ENCODE data around the gene C19orf53.

Gene C19orf53

DNA sequence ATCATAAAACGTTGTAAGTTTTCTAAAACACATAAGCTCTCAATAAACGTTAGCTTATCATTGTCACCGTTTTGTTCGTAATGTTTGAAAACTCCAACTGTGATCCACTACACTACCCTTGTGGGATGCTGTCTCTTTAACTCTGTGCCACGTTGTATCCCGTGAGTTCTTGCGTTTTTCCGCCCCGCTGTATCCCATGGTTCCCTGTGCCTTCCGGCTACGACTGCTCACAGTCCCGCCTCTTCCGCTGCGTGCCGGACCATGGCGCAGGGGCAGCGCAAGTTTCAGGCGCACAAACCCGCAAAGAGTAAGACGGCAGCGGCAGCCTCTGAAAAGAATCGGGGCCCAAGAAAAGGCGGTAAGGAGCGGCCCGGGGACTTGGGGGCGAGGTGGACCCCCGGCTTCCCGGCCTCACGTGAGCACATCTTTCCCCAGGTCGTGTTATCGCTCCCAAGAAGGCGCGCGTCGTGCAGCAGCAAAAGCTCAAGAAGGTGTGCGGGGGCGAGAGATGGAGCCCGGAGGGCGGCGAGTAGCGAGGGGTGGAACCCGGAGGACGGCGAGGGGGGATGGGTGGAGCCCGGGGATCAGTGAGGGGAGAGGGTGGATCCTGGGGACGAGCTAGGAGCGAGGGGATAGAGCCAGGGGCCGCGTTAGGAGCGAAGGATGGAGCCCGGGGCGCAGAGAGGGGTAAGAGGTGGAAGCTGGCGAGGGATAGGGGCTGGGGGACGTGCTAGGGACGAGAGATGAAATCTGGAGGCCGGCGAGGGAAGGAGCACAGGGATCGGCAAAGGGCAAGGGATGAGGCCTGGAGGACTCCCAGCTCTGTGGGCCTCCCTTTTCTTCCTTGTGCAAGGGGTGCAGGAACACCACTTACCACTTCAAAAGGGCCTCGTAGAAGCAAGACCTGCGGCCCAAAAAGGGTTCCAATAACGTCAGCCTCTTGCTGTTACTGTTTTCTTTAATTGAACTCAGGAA is at the start of gene C19orf53:
Gene C19orf53, plus strand, starts transcription at position 240 of the 975 bp plus-strand sequence. Its CDS starts 22 bp downstream, at position 262.
- Histone ChIP-seq H3K36me3 (ENCODE audit: insufficient read depth, low read length) (peaks cover 13% of the 10 kb centered on the region; the same call in 1 of the 2 replicates), H3K9ac (ENCODE audit: low read depth, low read length) (peak within 1 kb of the TSS; percentile 97), H3K4me1 (ENCODE audit: insufficient read depth, low read length) (no peaks in the 10 kb centered on the region), H3K9me3 (ENCODE audit: control insufficient read depth, insufficient read depth, low read length) (no peaks in the 10 kb centered on the region)

DNA sequence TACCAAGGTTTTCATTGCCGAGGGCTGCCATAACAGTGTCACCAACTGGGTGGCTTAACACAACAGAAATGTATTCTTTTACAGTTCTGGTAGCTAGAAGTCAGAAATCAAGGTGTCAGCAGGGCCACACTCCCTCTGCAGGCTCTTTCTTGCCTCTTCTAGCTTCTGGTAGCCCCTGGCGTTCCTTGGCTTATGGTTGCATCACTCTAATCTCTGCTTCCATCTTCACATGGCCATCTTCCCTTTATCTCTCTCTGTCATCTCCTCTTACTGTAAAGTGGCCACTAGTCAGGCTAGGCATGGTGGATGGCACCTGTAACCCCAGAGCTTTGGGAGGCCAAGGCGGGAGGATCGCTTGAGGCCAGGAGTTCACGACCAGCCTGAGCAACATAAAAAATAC is 47.9 kb upstream of the C19orf53 start:
- Histone ChIP-seq H3K4me1 (ENCODE audit: insufficient read depth, low read length) (peaks cover 8% of the 10 kb centered on the region; the same call in 1 of the 2 replicates), H3K9ac (ENCODE audit: low read depth, low read length) (no peak overlapping the region), H3K9me3 (ENCODE audit: control insufficient read depth, insufficient read depth, low read length) (no peaks in the 10 kb centered on the region), H3K36me3 (ENCODE audit: insufficient read depth, low read length) (no peaks in the 10 kb centered on the region)

DNA sequence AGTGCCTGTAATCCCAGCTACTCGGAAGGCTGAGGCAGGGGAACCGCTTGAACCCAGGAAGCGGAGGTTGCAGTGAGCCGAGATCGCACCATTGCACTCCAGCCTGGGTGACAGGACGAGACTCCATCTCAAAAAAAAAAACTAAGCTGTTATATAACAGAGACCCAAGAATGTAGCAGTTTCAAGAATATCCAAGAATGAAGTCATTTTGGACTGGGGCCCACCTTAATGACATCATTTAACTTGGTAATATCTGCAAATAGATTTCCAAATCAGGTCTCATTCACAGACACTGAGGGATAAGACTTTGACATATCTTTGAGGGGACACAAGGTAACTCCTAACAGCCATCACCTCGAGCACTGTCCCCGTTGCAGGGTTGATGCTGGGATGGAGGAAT is 46.5 kb upstream of the C19orf53 start:
- Histone ChIP-seq H3K36me3 (ENCODE audit: insufficient read depth, low read length) (no peaks in the 10 kb centered on the region), H3K9ac (ENCODE audit: low read depth, low read length) (no peak overlapping the region), H3K9me3 (ENCODE audit: control insufficient read depth, insufficient read depth, low read length) (no peaks in the 10 kb centered on the region), H3K4me1 (ENCODE audit: insufficient read depth, low read length) (peaks cover 8% of the 10 kb centered on the region; the same call in 1 of the 2 replicates)

DNA sequence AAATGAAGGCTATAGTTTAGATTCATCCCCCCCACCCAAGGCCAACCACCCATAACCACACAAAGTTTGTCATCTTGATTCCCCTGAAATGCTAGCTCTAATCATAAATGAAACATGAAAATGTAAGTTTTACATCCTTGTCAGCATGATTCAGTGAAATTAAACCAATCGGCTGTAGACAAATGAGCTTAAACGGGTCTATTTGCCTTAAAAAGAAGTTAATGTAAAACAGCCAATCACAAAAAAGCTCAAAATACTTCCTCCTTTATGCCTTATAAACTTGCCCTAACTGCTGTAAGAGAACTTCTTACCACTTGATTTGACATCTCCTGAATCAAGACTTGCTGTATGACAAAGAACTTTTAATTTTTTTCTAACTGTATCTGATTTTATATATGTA is 44.4 kb upstream of the C19orf53 start:
- H3K36me3 ChIP-seq (ENCODE audit: insufficient read depth, low read length), result no peaks in the 10 kb centered on the region
- H3K9ac ChIP-seq (ENCODE audit: low read depth, low read length), result no peak overlapping the region
- H3K4me1 ChIP-seq (ENCODE audit: insufficient read depth, low read length), result peaks cover 8% of the 10 kb centered on the region; the same call in 1 of the 2 replicates
- H3K9me3 ChIP-seq (ENCODE audit: control insufficient read depth, insufficient read depth, low read length), result no peaks in the 10 kb centered on the region

DNA sequence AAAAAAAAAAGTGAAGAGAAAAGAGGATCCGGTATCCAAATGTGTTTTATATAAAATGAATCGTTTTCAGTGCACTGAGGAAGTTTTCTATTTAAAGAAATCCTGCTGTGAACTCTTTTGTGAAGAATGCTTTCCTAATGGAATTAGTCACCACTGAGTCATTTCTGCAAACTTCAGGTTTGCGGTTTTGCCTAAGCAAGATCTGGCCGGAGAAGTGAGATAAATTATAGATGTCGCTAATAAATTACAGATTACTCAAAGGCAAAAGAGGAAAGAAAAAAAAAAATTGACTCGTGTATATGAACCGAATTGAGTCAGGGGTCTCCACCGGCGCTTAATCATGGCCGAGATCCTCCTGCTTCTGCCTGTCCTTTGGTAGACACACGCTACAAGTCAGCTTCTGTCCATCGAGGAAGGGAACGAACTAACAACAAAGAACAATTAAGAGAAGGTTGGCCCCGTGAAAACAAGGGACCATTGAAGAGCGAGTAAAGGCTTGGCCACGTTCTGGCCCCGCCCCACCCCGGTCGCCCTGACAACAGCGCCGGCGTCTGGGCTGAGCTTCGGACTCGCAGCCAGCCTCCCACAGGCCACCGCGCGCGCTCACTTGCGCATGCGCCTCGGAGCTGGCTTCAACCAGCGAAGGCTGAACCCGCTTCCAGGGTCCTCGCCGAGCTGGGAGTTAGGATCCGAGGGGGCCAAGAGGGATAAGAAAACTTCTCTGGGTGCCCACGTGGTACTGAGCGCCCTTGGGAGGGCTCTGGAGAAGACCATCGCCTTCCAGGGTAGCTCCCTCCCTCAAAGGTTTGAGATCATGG is 42.9 kb upstream of the C19orf53 start:
- H3K9ac ChIP-seq (ENCODE audit: low read depth, low read length), result peak overlapping the region; percentile 92
- H3K36me3 ChIP-seq (ENCODE audit: insufficient read depth, low read length), result no peaks in the 10 kb centered on the region
- no peaks in the 10 kb centered on the region for H3K9me3 ChIP-seq (ENCODE audit: control insufficient read depth, insufficient read depth, low read length)
- H3K4me1 ChIP-seq (ENCODE audit: insufficient read depth, low read length), result peaks cover 8% of the 10 kb centered on the region; the same call in 1 of the 2 replicates

DNA sequence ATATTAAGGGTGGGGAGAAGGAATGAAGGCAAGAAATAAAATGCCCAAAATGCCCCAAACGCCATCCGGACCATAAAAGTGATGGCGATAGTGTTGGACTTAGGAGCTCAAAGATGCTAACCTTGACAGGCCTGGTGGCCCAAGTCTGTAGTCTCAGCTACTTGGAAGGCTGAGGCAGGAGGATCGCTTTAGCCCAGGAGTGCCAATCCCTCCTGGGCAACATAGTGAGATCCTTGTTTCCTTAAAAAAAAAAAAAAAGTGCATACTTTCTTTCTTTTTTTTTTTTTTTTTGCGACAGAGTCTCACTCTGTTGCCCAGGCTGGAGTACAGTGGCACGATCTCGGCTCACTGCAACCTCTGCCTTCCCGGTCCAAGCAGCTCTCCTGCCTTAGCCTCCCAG is 41.9 kb upstream of the C19orf53 start:
- Histone ChIP-seq H3K36me3 (ENCODE audit: insufficient read depth, low read length) (no peaks in the 10 kb centered on the region), H3K9me3 (ENCODE audit: control insufficient read depth, insufficient read depth, low read length) (no peaks in the 10 kb centered on the region), H3K9ac (ENCODE audit: low read depth, low read length) (peak overlapping the region; percentile 92; the same call in 1 of the 2 replicates), H3K4me1 (ENCODE audit: insufficient read depth, low read length) (peaks cover 8% of the 10 kb centered on the region; the same call in 1 of the 2 replicates)

DNA sequence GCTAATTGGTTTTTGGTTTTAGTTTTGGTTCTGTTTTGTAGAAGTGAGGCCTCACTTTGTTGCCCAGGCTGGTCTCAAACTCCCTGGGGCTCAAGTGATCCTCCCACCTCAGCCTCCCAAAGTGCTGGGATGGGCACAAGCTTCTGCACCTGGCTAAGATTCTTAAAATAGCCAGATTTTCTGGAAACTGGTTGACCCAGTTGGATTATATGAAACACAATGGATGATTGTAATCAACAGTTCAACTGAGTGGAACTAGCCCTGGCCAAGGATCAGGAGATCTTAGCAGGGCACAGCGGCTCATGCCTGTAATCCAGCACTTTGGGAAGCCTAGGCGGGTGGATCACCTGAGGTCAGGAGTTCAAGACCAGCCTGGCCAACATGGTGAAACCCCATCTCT is 39.5 kb upstream of the C19orf53 start:
- Histone ChIP-seq H3K9ac (ENCODE audit: low read depth, low read length) (no peak overlapping the region), H3K9me3 (ENCODE audit: control insufficient read depth, insufficient read depth, low read length) (no peaks in the 10 kb centered on the region), H3K4me1 (ENCODE audit: insufficient read depth, low read length) (peaks cover 4% of the 10 kb centered on the region; the same call in 1 of the 2 replicates), H3K36me3 (ENCODE audit: insufficient read depth, low read length) (no peaks in the 10 kb centered on the region)

DNA sequence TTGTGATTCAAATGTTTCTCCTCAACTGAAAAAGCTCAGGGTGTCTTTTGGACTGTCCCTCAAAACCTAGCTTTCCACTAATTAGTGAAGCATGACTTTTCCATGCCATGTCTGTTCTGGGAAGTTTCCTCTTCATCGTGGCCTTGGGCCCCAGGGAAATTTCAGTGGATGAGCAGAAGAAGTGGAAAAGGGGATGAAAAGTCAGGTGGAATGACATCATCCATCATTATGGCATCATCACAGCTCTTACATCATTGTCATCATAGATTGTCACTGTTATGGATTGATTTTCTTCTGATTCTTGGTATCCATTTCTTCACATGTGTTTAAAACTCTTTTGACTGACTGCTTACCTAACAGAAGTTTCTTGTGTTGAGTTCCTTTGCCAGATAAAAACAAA is 36.2 kb upstream of the C19orf53 start:
- Histone ChIP-seq H3K4me1 (ENCODE audit: insufficient read depth, low read length) (no peaks in the 10 kb centered on the region), H3K9ac (ENCODE audit: low read depth, low read length) (no peak overlapping the region), H3K9me3 (ENCODE audit: control insufficient read depth, insufficient read depth, low read length) (no peaks in the 10 kb centered on the region), H3K36me3 (ENCODE audit: insufficient read depth, low read length) (no peaks in the 10 kb centered on the region)

DNA sequence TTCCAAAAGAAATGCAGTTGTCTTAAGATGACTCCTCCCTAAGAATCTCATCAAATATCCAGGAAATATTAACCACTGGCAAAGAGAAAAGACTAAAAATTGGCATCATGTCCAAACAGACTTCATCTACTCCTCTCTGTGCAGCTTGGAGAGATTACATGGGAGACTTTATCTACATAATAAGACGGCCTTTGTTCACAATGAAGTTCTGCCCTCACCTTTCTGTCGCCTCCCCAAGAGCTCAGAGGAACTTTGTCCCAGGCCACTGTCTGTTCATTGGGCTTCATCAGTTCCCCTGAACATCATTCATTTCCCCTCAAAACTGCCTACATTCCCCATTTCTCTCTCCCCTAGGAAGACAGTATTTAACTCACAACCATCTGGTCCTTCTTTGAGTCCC is 32.4 kb upstream of the C19orf53 start:
- Histone ChIP-seq H3K4me1 (ENCODE audit: insufficient read depth, low read length) (no peaks in the 10 kb centered on the region), H3K36me3 (ENCODE audit: insufficient read depth, low read length) (no peaks in the 10 kb centered on the region), H3K9me3 (ENCODE audit: control insufficient read depth, insufficient read depth, low read length) (no peaks in the 10 kb centered on the region), H3K9ac (ENCODE audit: low read depth, low read length) (no peak overlapping the region)

DNA sequence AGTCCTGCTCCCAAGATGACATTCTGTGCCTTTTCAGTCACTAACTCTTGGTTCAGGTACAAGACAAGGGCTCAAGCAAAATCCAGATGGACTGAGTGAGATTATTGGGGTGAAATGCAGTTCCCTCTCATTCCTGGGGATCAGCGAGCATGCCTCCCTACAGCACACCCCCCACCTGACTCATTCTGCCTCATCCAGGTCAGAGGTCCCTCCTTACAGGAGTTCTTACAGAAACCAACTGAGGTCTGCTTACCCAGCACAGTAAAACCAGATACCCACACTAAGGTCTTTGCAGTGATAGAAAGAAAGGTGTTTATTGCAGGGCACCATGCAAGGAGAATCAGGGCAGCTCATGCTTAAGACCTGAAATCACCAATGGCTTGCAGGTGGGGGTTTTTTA is 31.5 kb upstream of the C19orf53 start:
- no peaks in the 10 kb centered on the region for H3K36me3 ChIP-seq (ENCODE audit: insufficient read depth, low read length)
- H3K9me3 ChIP-seq (ENCODE audit: control insufficient read depth, insufficient read depth, low read length), result no peaks in the 10 kb centered on the region
- no peaks in the 10 kb centered on the region for H3K4me1 ChIP-seq (ENCODE audit: insufficient read depth, low read length)
- no peak overlapping the region for H3K9ac ChIP-seq (ENCODE audit: low read depth, low read length)

DNA sequence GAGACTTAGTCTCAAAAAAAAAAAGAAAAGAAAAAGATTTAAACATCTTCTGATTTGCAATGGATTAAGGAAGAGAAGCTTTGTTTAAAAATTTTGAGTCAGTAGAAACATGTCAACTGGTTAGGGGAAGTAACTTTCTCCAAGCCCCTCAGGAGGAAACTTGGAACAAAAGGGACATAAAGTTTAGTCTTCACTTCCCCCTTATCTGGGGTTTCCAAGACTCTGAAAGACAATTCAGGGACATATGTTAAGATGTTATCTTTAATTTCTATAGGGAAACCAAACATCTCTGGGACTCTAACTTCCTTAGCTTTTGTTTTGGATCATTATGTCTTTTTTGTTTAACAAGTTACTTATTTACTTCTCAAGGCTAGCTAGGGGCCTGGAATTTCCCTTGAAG is 30.1 kb upstream of the C19orf53 start:
- Histone ChIP-seq H3K9ac (ENCODE audit: low read depth, low read length) (no peak overlapping the region), H3K4me1 (ENCODE audit: insufficient read depth, low read length) (no peaks in the 10 kb centered on the region), H3K9me3 (ENCODE audit: control insufficient read depth, insufficient read depth, low read length) (no peaks in the 10 kb centered on the region), H3K36me3 (ENCODE audit: insufficient read depth, low read length) (no peaks in the 10 kb centered on the region)

DNA sequence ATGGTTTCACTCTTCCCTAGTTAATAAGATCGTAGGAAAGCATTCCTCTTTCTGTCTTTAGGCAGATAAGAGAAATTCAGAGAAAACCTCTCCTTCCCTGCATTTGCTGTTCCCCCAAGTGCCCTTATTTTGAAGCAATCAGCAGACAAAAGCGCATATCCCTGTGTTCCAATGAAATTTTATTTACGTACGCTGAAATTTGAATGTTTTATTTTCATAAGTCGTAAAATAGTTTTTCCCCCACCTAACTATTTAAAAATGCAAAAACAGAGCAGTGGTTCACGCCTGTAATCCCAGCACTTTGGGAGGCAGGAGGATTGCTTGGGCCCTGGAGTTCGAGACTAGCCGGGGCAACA is 27.2 kb upstream of the C19orf53 start:
- H3K9me3 ChIP-seq (ENCODE audit: control insufficient read depth, insufficient read depth, low read length), result no peaks in the 10 kb centered on the region
- H3K9ac ChIP-seq (ENCODE audit: low read depth, low read length), result peak overlapping the region; percentile 32; the same call in 1 of the 2 replicates
- no peaks in the 10 kb centered on the region for H3K4me1 ChIP-seq (ENCODE audit: insufficient read depth, low read length)
- no peaks in the 10 kb centered on the region for H3K36me3 ChIP-seq (ENCODE audit: insufficient read depth, low read length)

DNA sequence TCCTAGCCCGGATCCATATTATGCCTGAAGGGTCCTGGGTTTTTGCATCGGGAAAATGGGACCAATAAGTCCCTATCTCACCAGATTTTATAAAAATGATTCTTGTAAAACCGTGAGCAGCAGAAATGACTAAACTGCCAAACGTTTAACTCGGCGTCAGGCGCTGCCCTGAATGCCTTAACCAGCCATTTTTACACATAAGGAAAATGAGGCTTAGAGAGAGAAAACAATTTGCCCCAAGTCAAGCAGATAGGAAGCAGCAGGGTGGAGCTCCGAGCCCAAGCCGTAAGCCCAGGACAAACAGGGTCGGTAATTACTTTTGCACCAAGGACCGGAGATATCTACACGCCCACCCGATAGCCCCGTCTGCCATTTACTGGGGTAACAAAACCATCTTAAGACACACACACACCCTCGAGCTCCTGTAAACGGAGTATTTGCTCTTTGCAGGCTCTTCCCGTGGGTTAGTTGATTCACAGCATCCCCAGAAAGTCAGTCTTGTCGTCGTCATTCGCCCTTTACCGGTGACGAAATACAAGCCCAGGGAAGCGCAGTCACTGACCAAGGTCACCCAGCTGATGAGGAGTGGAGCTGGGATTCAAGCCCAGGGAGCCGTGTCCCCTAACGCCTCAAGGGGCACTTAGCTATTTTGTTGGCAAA is 26.0 kb upstream of the C19orf53 start:
- Histone ChIP-seq H3K9ac (ENCODE audit: low read depth, low read length) (peak overlapping the region; percentile 87), H3K4me1 (ENCODE audit: insufficient read depth, low read length) (no peaks in the 10 kb centered on the region), H3K9me3 (ENCODE audit: control insufficient read depth, insufficient read depth, low read length) (no peaks in the 10 kb centered on the region), H3K36me3 (ENCODE audit: insufficient read depth, low read length) (no peaks in the 10 kb centered on the region; the same call in 1 of the 2 replicates)

DNA sequence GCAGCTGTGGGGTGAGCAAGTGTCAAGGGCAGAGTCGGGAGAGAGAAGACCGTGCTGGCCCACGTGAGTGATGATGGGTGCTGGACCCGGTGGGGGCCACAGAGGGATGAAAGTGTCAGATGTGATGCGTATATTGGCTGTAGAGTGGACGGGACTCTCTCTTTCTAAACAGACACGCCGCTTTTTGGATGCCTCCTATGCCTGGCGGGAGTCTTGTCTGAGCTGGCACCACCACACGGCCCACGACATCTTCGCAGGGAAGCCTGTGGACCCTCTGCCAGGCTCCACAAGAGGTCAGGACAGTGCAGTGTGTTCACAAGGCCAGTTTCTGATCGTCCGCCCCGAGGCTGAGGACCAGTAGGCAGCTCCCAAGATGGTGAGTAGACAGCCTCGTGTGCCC is 22.8 kb upstream of the C19orf53 start:
- H3K36me3 ChIP-seq (ENCODE audit: insufficient read depth, low read length), result peaks cover 7% of the 10 kb centered on the region
- H3K9ac ChIP-seq (ENCODE audit: low read depth, low read length), result no peak overlapping the region
- no peaks in the 10 kb centered on the region for H3K4me1 ChIP-seq (ENCODE audit: insufficient read depth, low read length)
- no peaks in the 10 kb centered on the region for H3K9me3 ChIP-seq (ENCODE audit: control insufficient read depth, insufficient read depth, low read length)
